GM18867 (cell line): ENCODE results near the gene WRAP73.
"Not testable (repeated sequence)": the region's sequence is repeated elsewhere in the genome, so short reads cannot be mapped to it uniquely, and the experiment has no call there.

Source experiments
- ATAC-seq: cut with Tn5 transposase; IDR thresholded peaks from one replicate; pipeline ENCODE4 v1.9.1; 2021; ENCODE audit warnings: mild to moderate bottlenecking, moderate library complexity; ENCODE audit not compliant: unreplicated experiment

The WRAP73 gene

DNA sequence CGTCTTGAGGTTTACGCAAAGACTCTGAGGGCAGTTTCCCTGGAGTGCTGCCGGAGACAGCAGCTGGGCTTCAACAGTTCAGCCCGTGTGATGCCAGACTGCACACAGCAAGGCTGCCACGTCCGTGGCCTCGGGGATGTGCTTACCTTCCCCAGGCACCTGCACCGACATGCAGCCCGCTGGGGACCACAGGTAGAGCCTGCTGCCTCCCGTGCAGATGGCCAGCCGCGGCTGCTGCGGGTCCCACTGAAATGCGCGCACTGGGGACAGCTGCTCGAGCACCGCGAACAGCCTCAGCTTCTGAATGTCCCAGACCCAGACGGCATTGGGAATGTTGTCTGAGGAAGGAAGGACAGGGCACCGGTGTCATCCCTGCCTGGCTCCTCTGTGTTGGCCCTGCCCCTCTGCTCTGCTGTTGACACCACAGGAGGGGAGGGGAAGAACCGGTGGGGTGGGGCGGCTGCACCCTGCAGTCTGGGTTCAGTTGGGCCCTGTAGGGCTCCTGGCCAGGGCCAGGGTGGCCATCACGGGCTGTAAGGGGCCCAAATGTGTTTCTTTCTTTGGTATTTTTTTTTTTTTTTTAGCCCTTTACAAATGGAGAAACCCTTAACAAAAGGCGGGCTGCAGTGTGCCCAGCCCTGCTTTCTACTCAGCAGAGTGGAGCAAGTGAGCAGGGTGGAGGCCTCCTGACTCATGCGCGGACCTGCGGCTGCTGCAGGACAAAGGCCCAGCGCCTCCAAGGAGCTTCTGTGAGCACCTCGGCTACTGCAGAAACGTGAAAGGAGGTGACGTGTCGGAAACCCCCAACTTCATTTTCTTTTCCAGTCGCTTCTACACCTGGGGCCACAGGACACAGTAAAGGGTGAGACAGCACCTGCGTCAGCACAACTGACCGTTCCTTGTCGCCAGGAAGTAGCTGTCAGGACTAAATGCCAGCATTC lies 18.3 kb downstream of the WRAP73 start:
- no peak for ATAC-seq

DNA sequence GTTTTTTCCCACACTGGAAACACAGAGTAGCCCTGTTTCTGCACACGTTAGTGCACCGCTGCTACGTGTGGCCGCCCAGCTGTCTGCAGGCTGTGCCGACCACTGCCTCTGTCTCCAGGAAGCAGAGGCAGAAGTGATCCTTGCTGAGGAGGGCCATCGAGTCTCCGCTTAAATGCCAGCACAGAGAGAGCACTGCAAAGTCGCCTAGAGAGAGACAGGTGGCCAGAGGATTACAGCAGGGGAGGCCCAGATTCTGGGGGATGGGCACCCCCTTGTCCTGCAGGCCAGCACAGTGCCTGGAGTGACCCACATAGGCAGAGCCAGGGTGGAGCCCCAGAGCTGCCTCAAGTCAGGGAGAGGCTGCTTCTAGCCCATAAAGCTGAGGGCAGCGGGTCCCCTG lies 19.0 kb downstream of the WRAP73 start:
- no peak for ATAC-seq

DNA sequence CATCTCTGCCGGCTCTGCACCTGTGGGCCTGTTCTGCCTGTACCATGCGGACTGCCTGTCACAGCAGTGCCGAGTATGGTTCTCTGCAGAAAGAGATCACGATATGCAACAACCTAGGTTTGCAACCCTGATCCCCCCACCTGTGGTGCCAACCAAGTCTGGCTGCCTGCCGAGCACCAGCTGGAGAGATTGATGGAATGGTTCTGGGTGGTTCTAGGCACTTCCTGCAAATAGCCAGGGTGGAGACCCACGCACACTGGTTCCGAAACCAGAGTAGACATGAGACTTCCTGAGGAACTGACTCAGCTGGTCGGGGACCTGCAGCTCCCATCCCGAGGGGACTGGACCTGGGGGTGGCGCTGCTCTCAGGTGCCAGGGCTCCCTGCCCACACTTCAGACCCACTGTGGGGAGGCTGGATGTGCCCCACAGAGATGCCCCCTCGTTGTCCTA lies 19.7 kb downstream of the WRAP73 start:
- no peak for ATAC-seq

GRCh38 chr1:3629561-3630160 lies 20.2 kb downstream of the WRAP73 start:
- no peak for ATAC-seq

GRCh38 chr1:3628445-3628844 lies 21.5 kb downstream of the WRAP73 start:
- ATAC-seq, result no peak

DNA sequence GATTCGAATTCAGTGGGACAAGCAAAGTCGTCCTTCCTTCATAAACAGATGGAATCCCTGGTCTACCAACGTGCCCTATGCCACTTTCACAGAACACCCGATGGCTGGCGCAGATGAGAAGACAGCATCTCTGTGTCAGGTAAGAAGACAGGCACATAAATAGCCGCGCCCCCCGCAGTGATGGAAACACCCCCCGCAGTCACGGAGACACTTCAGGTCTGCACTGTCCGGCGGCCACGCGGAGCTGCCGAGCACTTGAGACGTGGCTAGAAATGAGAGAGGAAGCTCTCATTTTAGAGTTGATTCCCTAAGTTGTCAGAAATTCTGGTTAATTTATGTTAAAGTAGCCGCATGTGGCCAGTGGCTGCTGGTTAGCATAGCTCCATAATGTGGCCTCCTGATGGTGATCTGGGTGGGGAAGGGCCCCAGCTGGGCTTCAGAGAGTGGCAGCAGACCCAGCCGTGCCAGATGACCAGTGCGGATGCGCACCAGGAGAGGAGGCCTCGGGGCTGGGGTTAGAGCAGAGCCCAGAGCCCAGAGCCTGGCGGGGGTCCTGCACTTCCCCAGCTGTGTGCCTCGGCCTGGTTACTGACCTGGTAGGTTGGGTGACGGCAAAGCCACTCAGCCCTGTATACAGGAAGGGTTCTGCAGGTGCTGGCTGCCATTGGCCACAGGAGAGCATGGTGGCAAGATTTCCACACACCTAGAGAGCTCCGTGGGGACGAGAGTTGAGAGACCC lies 22.2 kb downstream of the WRAP73 start:
- ATAC-seq, result no peak

DNA sequence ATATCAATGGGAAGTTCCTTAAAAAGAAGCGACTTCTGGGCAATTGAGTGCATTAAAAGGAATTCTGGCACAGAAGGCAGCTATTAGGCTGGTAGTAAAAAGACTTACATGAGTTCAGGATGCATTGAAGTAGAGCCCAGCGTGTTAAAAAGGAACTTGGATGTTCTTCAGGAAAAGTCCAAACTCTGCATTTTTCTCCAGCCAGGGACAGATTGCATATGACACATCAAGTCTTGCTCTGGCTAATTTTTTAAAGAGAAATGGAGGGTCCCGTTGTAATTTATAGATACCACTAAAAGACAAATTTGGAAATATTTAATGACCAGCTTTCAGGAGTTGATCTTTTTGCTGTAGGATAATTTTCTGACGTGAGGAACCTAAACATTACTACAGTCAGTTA lies 23.9 kb downstream of the WRAP73 start:
- no peak for ATAC-seq

DNA sequence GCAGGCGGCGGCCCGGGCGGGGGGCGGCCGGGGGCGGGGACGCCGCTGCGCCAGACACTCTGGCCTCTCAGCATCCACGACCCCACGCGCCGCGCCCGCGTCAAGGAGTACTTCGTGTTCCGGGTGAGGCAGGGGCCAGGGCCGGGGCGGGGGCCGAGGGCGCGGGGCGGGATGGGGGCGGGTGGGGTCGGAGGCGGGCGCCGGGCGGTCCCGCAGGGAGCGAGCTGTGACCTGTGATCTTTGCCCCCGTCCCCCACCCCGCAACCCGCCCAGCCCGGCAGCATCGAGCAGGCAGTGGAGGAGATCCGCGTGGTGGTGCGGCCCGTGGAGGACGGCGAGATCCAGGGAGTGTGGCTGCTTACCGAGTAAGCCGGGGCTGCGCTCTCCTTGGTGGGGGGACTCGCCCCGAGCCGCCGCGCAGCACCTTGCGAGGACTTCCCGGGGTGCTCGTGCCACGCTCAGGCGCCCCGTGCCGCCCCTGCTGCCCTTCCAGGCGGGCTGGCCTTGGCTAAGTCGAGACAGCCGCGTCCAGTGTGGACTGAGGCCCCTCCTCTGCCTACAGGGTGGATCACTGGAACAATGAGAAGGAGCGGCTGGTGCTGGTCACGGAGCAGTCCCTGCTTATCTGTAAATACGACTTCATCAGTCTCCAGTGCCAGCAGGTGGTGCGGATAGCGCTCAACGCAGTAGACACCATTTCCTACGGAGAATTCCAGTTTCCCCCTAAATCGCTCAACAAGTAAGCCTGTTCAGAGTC lies 24.6 kb downstream of the WRAP73 start:
- no peak for ATAC-seq

- ATAC-seq, result peak; percentile 89
Measured at GRCh38 chr1:3624200-3625136, 25.4 kb downstream of the WRAP73 start, which contains the start of gene TPRG1L. Gene TPRG1L, plus strand, starts transcription at chr1:3625015. Its CDS starts 58 bp downstream, at chr1:3625073.

DNA sequence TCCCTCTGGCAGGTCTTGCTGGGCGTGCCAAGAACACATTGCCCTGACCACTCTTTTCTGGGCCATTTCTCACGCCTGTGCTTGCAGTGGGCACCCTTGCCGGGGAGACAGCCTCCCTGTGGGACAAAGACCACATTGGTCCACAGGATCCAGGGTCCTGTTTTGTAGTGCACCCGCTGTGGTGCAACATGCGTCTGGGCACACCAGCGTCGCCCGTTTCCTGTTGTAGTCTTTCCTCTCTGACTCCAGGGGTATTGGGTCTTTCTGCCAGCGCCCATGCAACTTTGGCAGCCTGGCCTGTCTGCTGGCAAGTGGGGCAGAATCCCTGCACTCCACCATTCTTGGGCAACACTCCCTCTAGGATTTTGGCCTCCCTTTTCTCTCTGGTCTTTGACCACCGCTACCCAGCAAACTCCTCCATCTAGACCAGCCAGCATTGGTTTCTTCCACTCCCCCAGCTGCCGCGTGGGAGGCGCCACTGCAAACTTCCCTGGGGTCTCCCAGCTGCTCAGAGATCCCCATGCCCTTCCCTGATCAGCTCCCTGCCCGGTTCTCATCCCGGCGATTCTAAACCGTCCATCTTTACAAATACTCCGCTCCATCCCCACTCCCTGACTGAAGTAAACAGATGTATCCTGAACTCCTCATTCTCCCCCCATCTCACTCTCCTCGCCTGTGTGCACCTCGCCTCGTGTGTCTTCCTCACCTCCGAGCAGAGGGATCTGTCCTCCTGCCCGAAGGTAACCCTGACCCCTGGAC lies 26.3 kb downstream of the WRAP73 start:
- no peak for ATAC-seq

DNA sequence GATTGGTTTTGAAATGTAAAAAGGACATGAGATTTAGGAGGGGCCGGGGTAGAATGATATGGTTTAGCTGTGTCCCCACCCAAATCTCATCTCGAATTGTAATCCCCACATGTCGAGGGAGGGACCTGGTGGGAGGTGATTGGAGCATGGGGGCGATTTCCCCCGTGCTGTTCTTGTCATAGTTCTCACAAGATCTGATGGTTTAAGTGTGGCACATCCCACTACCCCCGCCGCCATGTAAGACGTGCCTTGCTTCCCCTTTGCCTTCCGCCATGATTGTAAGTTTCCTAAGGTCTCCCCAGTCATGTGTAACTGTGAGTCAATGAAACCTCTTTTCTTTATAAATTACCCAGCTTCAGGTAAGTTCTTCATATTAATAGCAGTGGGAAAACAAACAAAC lies 27.8 kb downstream of the WRAP73 start:
- not testable (repeated sequence) for ATAC-seq

- not testable (repeated sequence) for ATAC-seq
Measured at GRCh38 chr1:3621151-3621671, 28.7 kb downstream of the WRAP73 start.

DNA sequence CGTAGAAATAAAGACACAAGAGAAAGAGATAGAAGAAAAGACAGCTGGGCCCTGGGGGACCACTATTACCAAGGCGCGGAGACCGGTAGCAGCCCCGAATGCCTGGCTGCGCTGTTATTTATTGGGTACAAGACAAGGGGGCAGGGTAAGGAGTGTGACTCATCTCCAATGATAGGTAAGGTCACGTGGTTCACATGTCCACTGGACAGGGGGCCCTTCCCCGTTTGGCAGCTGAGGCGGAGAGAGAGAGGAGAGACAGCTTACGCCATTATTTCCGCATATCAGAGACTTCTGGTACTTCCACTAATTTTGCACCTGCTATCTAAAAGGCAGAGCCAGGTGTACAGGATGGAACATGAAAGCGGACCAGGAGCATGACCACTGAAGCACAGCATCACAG lies 29.2 kb downstream of the WRAP73 start:
- no peak for ATAC-seq

GRCh38 chr1:3618881-3619671 lies 30.8 kb downstream of the WRAP73 start:
- peak; percentile 51 for ATAC-seq

DNA sequence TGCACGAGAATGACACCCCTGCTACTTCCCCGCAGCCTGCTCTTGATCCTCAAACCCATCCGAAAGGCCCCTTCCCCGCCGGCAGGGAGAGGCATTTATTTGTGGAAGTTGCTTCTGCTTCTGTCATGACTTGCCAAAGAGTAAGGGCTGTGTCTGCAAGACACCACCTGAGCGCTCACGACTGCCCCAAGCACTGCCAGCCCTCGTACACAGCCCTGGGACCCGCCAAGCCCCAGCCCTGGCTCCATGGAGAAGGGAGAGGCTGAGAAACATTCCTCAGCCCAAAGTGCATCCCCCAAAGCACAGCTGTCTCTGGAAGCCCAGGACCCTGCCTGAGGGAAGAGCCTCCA lies 31.4 kb downstream of the WRAP73 start:
- no peak for ATAC-seq

- no peak for ATAC-seq
Measured at GRCh38 chr1:3617806-3618345, 32.0 kb downstream of the WRAP73 start.

GRCh38 chr1:3616861-3617260 lies 33.0 kb downstream of the WRAP73 start:
- no peak for ATAC-seq
